Muscle layer of duodenum (tissue), 2 donors: Measurements from ENCODE around the gene PRKCA.
"Not testable (repeated sequence)": the region's sequence is repeated elsewhere in the genome, so short reads cannot be mapped to it uniquely, and the experiment has no call there.

Experiments used
- H3K27ac ChIP-seq: one replicate; pipeline ENCODE4 v1.7.0; 2013; ENCODE audit warnings: mild to moderate bottlenecking, low read length
- H3K27me3 ChIP-seq: one replicate; pipeline ENCODE4 v1.7.0; 2013; ENCODE audit warnings: low read depth, mild to moderate bottlenecking, control low read depth, low read length
- H3K36me3 ChIP-seq, 2 donors: one replicate each; pipeline ENCODE4 v1.7.0; 2013; ENCODE audit warnings: low read length in 2 of 2, control low read depth in 1 of 2, mild to moderate bottlenecking in 1 of 2; ENCODE audit not compliant: insufficient read depth in 2 of 2, control insufficient read depth in 1 of 2
- H3K4me1 ChIP-seq, 2 donors: one replicate each; pipeline ENCODE4 v1.7.0; 2013; ENCODE audit warnings: low read length in 2 of 2, mild to moderate bottlenecking in 2 of 2, control low read depth in 1 of 2, moderate library complexity in 1 of 2; ENCODE audit not compliant: insufficient read depth in 2 of 2, control insufficient read depth in 1 of 2
- H3K4me3 ChIP-seq, 2 donors: one replicate each; pipeline ENCODE4 v1.7.0; 2013; ENCODE audit warnings: low read length in 2 of 2, low read depth in 1 of 2, mild to moderate bottlenecking in 1 of 2
- H3K9me3 ChIP-seq, 2 donors: one replicate each; pipeline ENCODE4 v1.7.0; 2013; ENCODE audit warnings: low read length in 2 of 2, control low read depth in 1 of 2, mild to moderate bottlenecking in 1 of 2; ENCODE audit not compliant: control insufficient read depth in 1 of 2
- donor health status: healthy.

PRKCA gene

DNA sequence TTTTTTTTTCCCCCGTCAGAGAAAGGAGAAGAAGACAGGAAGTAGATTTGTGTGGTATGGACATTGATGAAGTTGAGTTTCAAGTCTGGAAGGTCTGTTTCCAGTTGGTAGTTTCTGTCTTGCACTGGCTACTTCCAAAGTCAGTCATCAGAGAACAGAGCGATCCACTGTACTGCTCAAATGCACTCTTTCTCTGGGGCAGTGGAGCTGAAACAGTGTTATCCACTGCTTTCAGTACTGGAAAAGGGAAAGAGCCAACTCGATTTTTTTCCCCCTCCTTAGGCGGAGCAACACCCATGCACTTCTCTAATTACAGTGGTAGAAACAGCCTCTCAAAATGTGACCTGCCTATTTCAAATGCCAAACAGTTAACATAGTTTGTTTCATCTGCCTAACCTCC lies 7.4 kb downstream of the PRKCA start:
- H3K27ac ChIP-seq: no peak overlapping the region
- H3K4me1 ChIP-seq: peaks cover 0 to 33% of the 10 kb centered on the region in 2 donors
- H3K36me3 ChIP-seq: no peaks in the 10 kb centered on the region
- H3K4me3 ChIP-seq: no peak overlapping the region
- no peaks in the 10 kb centered on the region for H3K27me3 ChIP-seq
- H3K9me3 ChIP-seq: no peaks in the 10 kb centered on the region

DNA sequence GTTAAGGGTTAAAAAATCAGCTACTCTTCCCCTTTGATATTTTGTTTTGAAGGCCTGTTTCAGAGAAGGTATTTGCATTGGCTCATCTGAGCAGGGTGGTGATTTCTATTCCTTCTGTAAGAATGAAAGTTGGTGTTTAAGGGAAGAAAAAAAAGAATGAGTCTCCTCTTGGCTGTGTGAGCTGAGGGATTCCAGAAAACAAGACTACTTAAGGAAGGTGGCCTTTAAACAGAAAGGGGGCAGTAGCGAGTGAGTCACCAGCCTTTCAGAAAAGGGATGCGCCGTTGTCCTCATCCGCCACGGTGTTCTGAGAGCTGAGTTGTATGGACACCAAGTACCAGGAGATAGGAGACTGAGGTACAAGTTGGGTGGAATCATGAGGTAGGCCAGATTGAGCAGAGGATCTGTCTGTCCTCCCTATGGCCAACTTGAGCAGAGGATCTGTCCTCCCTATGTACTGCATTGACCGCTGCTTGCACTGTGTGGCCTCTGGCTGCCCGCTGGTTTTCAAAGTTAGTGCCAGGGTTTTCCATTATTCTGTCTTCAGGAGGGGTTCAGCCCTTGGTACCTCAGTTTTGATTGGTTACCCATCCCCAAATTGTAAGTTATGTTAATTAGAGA lies 8.2 kb downstream of the PRKCA start:
- no peak overlapping the region for H3K4me3 ChIP-seq
- no peak overlapping the region for H3K27ac ChIP-seq
- H3K27me3 ChIP-seq: no peaks in the 10 kb centered on the region
- H3K4me1 ChIP-seq: peaks cover 0 to 33% of the 10 kb centered on the region in 2 donors
- H3K9me3 ChIP-seq: no peaks in the 10 kb centered on the region
- no peaks in the 10 kb centered on the region for H3K36me3 ChIP-seq

DNA sequence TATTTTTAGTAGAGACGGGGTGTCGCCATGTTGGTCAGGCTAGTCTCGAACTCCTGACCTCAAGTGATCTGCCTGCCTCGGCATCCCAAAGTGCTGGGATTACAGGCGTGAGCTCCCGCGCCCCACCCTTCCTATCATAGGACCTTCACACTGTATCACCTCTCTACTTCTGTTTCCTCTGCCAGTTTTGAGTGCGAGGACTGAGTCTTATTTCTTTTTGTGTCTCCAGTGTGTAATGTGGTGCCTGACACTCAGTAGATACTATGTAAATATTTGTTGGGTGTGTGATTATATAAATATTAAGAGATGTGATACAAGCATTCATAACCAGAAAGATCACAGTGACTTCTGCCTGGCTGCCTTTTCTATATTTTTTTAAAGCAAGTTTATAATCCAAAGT lies 10.5 kb downstream of the PRKCA start:
- Histone ChIP-seq H3K27ac (no peak overlapping the region), H3K4me3 (no peak overlapping the region), H3K9me3 (no peaks in the 10 kb centered on the region), H3K27me3 (no peaks in the 10 kb centered on the region), H3K36me3 (no peaks in the 10 kb centered on the region), H3K4me1 (peaks cover 0 to 23% of the 10 kb centered on the region in 2 donors)

DNA sequence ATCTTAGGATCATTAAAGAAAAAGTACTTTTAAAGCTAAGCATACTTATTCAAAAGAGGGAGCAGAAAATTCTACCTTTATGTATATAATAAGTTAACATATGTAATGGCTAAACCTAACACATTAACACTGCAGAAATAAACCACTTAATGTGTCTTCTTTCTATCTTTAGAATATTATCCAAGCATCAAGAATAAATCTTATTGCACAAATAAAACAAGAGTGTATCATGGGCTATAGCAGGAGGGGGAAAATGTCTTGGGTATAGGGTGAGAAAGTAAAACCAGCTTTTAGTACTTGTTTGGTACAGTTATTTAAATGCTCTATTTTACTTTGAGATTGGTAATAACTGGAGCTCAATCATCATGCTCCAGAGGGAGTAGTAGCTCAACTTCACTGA lies 10.9 kb downstream of the PRKCA start:
- no peaks in the 10 kb centered on the region for H3K27me3 ChIP-seq
- no peak overlapping the region for H3K4me3 ChIP-seq
- peaks cover 0 to 23% of the 10 kb centered on the region in 2 donors for H3K4me1 ChIP-seq
- H3K9me3 ChIP-seq: no peaks in the 10 kb centered on the region
- no peaks in the 10 kb centered on the region for H3K36me3 ChIP-seq
- no peak overlapping the region for H3K27ac ChIP-seq

DNA sequence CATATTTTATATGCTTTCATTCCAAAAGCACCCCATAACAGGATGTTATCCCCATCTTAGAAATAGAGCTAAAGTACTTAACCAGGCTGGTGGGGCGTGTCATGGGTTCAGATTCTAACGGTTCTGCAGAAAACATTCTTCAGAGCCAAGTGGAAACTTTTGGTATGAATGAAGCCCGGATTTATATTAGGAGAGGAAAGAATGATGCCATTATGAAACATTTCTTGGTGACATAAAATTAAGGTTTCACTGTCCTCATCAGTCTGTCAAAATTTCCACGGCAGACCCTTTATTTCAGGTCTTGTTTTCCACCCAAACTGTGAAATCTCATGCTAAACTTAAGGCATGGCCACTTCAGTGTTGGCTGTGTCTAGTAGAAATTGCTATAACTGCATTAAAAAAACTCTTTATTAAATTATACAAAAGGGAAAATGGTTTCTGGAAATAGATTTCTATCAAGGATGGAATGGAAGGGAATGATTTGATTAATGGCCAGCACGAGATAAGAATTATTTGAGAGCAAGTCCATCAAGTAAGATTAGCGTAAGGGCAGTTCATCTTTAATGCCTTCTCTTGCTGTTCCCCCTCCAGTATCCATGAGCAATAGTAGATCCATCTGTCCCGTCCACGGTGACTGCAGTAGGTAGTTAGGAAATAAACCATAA lies 11.7 kb downstream of the PRKCA start:
- H3K36me3 ChIP-seq: no peaks in the 10 kb centered on the region
- no peaks in the 10 kb centered on the region for H3K27me3 ChIP-seq
- H3K27ac ChIP-seq: no peak overlapping the region
- no peak overlapping the region for H3K4me3 ChIP-seq
- no peaks in the 10 kb centered on the region for H3K9me3 ChIP-seq
- H3K4me1 ChIP-seq: peaks cover 0 to 16% of the 10 kb centered on the region in 2 donors

- Histone ChIP-seq H3K27ac (no peak overlapping the region), H3K36me3 (no peaks in the 10 kb centered on the region), H3K4me1 (peaks cover 0 to 11% of the 10 kb centered on the region in 2 donors), H3K4me3 (no peak overlapping the region), H3K27me3 (no peaks in the 10 kb centered on the region), H3K9me3 (peaks cover 0 to 5% of the 10 kb centered on the region in 2 donors)
Measured at GRCh38 chr17:66317629-66318028, 15.2 kb downstream of the PRKCA start.

- no peak overlapping the region for H3K4me3 ChIP-seq
- no peak overlapping the region for H3K27ac ChIP-seq
- H3K36me3 ChIP-seq: no peaks in the 10 kb centered on the region
- H3K9me3 ChIP-seq: peaks cover 0 to 5% of the 10 kb centered on the region in 2 donors
- no peaks in the 10 kb centered on the region for H3K4me1 ChIP-seq
- H3K27me3 ChIP-seq: no peaks in the 10 kb centered on the region
Measured at GRCh38 chr17:66319226-66319625, 16.8 kb downstream of the PRKCA start.

GRCh38 chr17:66322764-66323163 lies 20.4 kb downstream of the PRKCA start:
- no peak overlapping the region for H3K27ac ChIP-seq
- no peaks in the 10 kb centered on the region for H3K36me3 ChIP-seq
- H3K27me3 ChIP-seq: no peaks in the 10 kb centered on the region
- H3K9me3 ChIP-seq: peaks cover 0 to 5% of the 10 kb centered on the region in 2 donors
- H3K4me1 ChIP-seq: no peaks in the 10 kb centered on the region
- no peak overlapping the region for H3K4me3 ChIP-seq

DNA sequence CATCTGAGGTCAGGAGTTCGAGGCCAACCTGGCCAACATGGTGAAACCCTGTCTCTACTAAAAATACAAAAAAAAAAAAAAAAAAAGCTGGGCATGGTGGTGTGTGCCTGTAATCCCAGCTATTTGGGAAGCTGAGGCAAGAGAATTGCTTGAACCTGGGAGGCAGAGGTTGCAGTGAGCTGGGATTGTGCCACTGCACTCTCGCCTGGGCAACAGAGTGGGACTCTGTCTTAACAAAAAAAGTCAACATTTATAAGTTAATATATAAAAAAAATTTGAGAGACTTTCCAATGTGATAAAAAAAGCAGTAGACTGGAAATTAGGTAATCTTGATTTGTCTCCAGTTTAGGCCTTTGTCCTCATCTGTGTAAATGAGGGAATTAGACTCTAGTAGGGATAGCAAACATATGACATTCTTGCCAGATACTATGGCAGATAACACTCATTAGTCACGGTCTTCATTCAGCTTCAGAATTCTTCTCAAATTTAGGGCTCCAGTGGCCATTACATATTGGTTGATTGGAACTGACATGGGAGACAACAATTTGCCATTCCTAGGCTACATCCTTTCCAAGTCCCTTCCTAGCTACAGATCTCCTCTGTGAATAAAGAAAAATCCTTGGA lies 22.1 kb downstream of the PRKCA start:
- not testable (repeated sequence) for H3K4me3 ChIP-seq, H3K27ac ChIP-seq, H3K27me3 ChIP-seq, H3K9me3 ChIP-seq, H3K36me3 ChIP-seq, H3K4me1 ChIP-seq

- no peaks in the 10 kb centered on the region for H3K27me3 ChIP-seq
- no peaks in the 10 kb centered on the region for H3K36me3 ChIP-seq
- peaks cover 0 to 4% of the 10 kb centered on the region in 2 donors for H3K4me1 ChIP-seq
- peaks cover 0 to 5% of the 10 kb centered on the region in 2 donors for H3K9me3 ChIP-seq
- H3K4me3 ChIP-seq: no peak overlapping the region
- no peak overlapping the region for H3K27ac ChIP-seq
Measured at GRCh38 chr17:66326476-66327047, 24.1 kb downstream of the PRKCA start.

GRCh38 chr17:66330646-66331037 lies 28.2 kb downstream of the PRKCA start:
- Histone ChIP-seq H3K36me3 (no peaks in the 10 kb centered on the region), H3K27me3 (no peaks in the 10 kb centered on the region), H3K4me1 (peaks cover 4 to 5% of the 10 kb centered on the region in 2 donors), H3K27ac (no peak overlapping the region), H3K4me3 (no peak overlapping the region), H3K9me3 (no peaks in the 10 kb centered on the region)
